HG02623 (cell line): Measurements from ENCODE around the gene SNED1.

Source experiments
- ATAC-seq: cut with Tn5 transposase; IDR thresholded peaks from one replicate; pipeline ENCODE4 v1.9.1; 2021; ENCODE audit warnings: moderate library complexity; ENCODE audit not compliant: unreplicated experiment

The SNED1 gene

GRCh38 chr2:241123816-241124536 is 125.6 kb downstream of the SNED1 start:
- no peak for ATAC-seq

- no peak for ATAC-seq
Observed at GRCh38 chr2:241125626-241126025, 127.2 kb downstream of the SNED1 start.

DNA sequence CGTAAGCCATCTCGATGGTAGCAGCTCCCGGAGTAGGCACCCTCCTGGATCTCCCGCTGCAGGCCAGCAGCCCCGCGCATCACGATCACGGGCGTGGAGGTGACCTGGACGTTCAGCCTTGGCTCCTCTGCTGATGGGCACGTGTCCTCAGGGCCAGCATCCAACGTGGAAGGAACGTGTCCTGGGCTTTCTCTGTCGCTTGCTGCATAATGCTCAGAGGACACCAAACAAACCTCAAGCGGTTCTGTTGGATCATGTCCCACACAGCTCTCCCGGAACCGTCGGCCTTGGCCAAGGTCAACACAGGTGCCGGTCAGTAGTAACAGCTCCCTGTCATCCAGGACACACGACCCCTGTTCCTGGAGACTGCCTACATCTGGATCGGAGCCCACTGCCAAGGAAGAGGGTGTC is 127.8 kb downstream of the SNED1 start:
- ATAC-seq, result no peak

DNA sequence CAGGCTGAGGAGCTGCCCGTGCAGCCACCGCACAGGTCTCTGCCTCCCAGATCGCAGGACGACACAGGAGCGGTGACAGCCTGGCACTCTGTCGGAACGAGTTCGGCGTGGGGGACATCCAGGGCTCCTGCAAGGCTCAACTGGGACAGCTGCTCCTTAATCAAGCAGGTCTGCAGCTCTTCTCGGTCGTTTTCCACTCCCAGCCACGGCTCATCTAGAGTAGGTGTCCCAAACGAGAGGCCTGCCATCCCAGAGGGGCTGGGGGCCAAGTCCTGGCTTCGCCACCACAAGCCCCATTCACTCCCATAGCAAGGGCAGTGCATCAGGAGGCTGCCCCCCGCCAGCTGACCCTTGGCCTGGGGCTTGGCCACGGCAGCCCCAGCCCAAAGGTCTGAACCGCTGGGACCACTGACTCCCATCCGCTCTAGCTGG is 128.4 kb downstream of the SNED1 start:
- no peak for ATAC-seq

- ATAC-seq, result no peak
Observed at GRCh38 chr2:241128266-241128665, 129.8 kb downstream of the SNED1 start.

DNA sequence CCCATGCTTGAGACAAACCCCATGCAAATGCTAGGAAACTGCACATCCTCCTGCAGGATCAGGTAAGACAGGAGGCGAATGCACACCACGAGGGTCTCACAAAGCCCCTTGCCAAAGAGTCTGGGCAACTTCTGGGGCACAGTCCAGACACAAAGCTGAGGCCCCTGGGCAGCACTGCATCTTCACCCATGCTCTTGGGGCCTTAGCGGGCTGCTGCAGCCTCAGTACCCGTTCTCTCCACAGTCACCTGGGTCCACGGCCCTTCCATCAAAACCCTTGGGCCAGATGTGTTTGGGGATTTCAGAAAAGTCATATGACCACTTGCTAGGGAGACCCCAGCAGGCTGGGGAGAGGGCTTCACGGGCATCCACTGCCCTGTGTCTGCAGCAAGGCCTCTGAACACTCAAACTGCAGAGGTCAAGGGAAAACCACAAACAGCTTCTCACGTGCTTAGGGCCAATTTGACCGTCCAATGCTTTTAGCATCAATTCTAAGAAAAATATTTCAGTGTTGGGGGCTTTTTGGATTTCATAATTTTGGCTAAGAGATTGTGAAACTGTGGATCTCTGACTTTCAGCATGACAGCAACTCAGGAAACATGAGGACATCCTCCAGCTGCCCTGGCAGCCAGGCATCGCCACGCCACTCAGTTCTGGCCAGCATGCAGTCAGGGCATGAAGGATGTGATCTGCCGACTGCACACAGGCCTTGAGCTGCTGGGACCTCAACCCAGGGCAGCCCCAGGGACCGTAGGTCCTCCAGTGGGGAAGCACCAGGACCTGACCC is 130.9 kb downstream of the SNED1 start:
- no peak for ATAC-seq

- no peak for ATAC-seq
Observed at GRCh38 chr2:241130316-241130715, 131.9 kb downstream of the SNED1 start.

DNA sequence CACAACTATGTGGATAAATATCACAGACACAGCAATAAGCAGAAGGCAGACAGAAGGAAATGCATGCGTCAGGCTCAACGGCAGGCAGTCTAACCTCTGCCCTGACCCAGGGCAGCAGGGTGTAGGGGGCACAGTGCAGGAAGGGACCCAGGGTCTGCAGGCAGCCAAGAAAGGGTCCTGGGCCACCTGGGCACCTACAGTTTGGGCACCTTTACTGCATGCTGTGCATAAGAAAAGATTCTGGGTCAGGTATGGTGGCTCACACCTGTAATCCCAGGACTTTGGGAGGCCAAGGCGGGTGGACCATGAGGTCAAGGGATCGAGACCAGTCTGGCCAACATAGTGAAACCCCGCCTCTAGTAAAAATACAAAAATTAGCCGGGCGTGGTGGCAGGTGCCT is 133.1 kb downstream of the SNED1 start:
- no peak for ATAC-seq

DNA sequence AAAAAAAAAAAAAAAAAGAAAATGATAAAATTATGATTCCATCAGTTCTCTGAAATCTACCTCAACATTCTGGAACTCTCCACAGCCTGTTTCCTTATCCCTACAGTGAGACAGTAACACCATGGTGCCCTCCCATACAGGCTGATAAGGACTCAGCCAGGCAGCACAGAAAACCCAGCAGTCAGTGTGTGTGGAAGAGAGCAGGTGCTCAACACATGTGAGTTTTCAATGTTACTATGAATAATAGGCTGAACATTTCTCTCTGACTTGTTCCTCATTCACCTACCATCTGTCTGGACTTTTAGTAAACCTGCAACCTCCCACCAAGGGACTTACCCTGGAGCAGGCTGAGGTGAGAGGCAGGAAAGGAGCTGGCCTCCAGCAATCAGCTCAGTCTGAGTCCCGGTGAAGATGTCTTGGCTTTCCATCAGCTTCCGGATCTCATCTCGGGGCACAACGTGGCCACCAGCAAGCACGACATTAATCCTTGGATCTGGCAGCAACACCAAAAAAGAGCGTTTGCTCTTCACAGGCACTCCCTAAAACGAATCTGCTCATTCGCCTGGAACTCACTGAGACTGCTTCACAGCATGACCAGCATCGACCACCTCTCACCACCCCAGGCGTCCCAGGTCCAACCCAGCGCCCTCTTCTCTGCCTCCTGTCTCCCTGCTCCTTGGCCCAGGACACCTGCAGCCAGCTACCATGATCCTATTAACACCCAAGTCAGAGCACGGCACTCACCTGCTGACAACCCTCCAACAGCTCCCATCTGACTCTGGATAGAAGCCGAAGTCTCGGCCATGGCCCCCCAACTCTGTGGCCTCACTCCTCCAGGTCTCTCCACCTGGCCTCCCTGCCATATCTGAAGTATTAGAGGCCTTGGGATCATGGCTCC is 134.4 kb downstream of the SNED1 start:
- no peak for ATAC-seq

GRCh38 chr2:241133436-241133820 is 135.0 kb downstream of the SNED1 start:
- ATAC-seq, result no peak

DNA sequence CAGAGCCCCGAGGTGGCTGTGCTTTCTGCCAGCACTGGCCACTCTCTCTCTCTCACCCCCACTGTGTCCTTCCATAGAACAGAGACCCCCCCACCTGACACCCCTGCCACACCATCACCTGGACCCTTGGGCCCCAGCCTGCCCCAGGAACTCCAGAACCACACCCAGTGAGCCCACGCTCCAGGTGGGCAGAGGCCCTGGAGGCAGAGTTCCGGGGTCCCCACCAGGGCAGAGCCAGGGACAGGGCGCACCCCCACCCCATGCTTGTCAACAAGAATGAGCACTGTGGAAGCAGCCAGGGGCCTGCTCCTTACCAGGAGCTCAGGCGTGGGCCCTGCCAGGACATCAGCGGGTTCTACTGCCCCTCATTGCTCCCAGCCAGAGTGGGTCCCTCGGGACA is 136.3 kb downstream of the SNED1 start:
- ATAC-seq, result no peak

DNA sequence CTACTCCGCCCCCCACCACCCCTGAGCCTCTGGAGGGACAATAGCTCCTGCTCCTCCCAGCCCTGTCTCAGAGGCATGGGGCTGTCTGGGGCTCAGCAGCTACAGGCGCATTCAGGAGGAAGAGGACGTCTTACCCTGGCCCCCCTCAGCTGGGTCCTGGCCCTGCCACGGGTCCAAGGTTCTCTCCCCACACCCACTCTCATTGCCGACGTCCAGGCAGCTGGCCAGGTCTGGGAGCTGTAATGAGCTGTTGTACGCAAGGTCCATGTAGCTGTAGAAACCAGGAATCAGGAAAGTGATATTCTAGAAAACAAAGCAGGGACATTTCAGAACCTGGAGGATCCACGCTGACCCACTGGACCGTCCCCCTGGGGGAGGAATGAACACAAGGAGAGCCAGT is 137.3 kb downstream of the SNED1 start:
- no peak for ATAC-seq

- no peak for ATAC-seq
Observed at GRCh38 chr2:241136191-241136590, 137.8 kb downstream of the SNED1 start.

GRCh38 chr2:241136661-241137260 is 138.3 kb downstream of the SNED1 start:
- ATAC-seq, result no peak

DNA sequence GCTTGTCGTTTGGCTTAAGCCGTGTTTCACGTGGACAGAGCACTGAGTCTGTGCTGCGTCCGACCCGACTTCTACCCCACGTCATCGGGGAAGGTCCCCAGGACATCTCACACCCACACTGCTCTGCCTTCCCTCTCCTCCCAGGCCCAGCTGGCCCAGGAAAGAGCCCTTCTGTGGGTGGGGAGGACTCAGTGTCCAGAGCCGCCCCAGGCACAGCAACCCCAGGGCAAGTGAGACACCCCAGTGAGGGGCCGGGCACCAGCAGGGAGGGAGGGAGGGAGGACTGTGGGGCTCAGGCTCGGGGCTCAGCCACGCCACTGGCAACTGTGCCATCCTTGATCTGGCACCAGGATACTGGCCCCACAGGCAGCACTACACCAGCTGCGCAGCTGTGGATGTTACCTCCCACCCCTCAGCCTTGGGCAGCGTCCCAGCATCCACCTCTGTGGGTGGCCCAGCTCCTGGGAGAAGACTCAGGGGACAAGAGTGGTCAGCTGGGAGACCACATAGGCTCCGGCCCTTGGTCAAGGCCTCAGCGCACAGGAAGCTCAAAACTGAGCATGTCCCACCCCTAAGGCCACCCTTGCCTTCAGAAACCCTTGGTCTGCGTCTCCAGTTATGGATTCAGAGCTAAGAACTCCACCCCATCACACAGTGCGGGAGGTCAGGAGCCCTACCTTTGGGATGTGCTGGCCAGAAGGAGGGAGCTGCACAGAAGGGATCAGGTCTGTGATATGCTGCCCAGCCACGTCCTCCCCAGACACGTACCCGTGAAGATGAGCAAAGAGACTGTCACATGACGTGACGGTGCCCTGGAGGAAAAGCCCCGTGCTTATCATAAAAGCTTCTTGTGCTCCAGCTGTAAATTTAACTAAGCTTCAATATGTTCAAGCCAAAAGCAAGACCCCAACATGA is 139.1 kb downstream of the SNED1 start:
- ATAC-seq, result no peak

- no peak for ATAC-seq
Observed at GRCh38 chr2:241138471-241138870, 140.1 kb downstream of the SNED1 start.

GRCh38 chr2:241139531-241140444 is 141.4 kb downstream of the SNED1 start:
- ATAC-seq, result no peak

- ATAC-seq, result no peak
Observed at GRCh38 chr2:241140445-241140840, 142.0 kb downstream of the SNED1 start.

DNA sequence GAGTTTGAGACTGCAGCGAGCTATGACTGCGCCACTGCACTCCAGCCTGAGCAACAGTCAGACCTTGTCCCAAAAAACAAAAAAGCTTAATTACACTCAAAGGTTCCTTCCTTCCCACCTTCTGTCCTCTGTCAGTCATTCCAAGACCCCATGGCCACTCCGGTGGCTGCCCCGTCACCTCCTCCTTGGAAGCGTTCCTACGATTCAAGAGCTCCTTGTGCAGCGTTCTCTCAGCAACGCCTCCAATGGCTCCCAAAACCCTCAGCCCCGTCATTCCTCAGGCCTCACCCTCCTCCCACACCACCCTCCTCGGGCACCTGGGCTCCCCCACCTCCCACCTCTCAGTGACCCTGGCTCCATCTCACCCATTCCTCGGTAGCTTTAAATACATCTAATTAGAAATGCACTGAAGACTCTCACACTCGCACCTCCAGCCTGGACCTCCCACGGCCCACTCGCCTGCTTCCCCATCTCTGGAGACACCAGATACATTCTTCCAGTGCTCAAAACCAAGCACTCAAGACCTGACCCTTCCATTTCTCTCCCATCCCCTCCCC is 142.9 kb downstream of the SNED1 start:
- ATAC-seq, result no peak
